PC-9 (cell line): ENCODE measurements around the gene TNFRSF4. TPM values are rescaled to one million over a fixed set of nuclear protein-coding genes. Genes with fewer than 3 reads are reported as not detected.
A peak's percentile ranks its signal among the peaks of the same experiment; 100 is the strongest.

Experiments
- BruUV-seq: library from RNA; stranded (reverse); fragments of 400-500 nt; replicated peaks from 2 replicates; lab custom pipeline; 2021; lab: Mats Ljungman, UMichigan
- CTCF ChIA-PET: fragments of 300-600 bp; sonication (Branson Sonifier 250); formaldehyde crosslinking; loops from one replicate; lab custom pipeline; 2022; ENCODE audit warnings: antibody characterized with exemption; lab: Charles Lee
- POLR2A ChIA-PET: fragments of 300-600 bp; sonication (Branson Sonifier 250); formaldehyde crosslinking; loops from one replicate; lab custom pipeline; 2022; ENCODE audit warnings: antibody characterized with exemption; ENCODE audit not compliant: unreplicated experiment; lab: Charles Lee
- DNase-seq, 2 experiments: peaks; one replicate each; pipeline versions ENCODE4 v3.0.0 to v3.0.0-alpha.2; 2015 to 2022; ENCODE audit warnings: mixed read lengths in 1 of 2
- H2AFZ ChIP-seq: fragments of 200-600 bp; sonication (generic); 2 replicates; pipeline ENCODE4 v1.8.1; 2017; ENCODE audit warnings: antibody characterized with exemption
- H3F3A ChIP-seq: fragments of 200-600 bp; sonication (generic); 2 replicates; pipeline ENCODE4 v1.8.1; 2017; ENCODE audit warnings: antibody characterized with exemption, mild to moderate bottlenecking, low read depth; ENCODE audit not compliant: insufficient read depth
- H3K27ac ChIP-seq: fragments of 200-600 bp; sonication (generic); 2 replicates; pipeline ENCODE4 v1.6.1; 2016; ENCODE audit warnings: mixed run types
- H3K27me3 ChIP-seq: fragments of 200-600 bp; sonication (generic); 2 replicates; pipeline ENCODE4 v1.6.1; 2016; ENCODE audit warnings: low read depth, mixed run types; ENCODE audit not compliant: insufficient read depth
- H3K36me3 ChIP-seq: fragments of 200-600 bp; sonication (generic); 2 replicates; pipeline ENCODE4 v1.6.1; 2016; ENCODE audit warnings: low read depth, mixed run types
- H3K4me1 ChIP-seq: fragments of 200-600 bp; sonication (generic); replicated peaks from 2 replicates; pipeline ENCODE4 v1.6.1; 2016; ENCODE audit warnings: mixed run types; ENCODE audit not compliant: insufficient read depth
- H3K4me2 ChIP-seq: fragments of 200-600 bp; sonication (generic); 2 replicates; pipeline ENCODE4 v1.6.1; 2017; ENCODE audit warnings: mixed run types
- H3K4me3 ChIP-seq: fragments of 200-600 bp; sonication (generic); 2 replicates; pipeline ENCODE4 v1.6.1; 2016; ENCODE audit warnings: mixed run types
- H3K79me2 ChIP-seq: fragments of 200-600 bp; sonication (generic); 2 replicates; pipeline ENCODE4 v1.6.1; 2017; ENCODE audit warnings: low read depth, mixed run types
- H3K9me2 ChIP-seq: fragments of 200-600 bp; sonication (generic); 2 replicates; pipeline ENCODE4 v1.8.1; 2017; ENCODE audit warnings: mild to moderate bottlenecking; ENCODE audit not compliant: insufficient read depth
- H3K9me3 ChIP-seq: fragments of 200-600 bp; sonication (generic); 2 replicates; pipeline ENCODE4 v1.8.1; 2016; ENCODE audit warnings: low read depth; ENCODE audit not compliant: insufficient read depth
- H4K20me1 ChIP-seq: fragments of 200-600 bp; sonication (generic); 2 replicates; pipeline ENCODE4 v1.8.1; 2017; ENCODE audit not compliant: insufficient read depth
- EZH2 ChIP-seq: fragments of 200-600 bp; sonication (generic); IDR thresholded peaks from 2 replicates; pipeline ENCODE4 v1.8.0; 2017; ENCODE audit warnings: antibody characterized with exemption, low read depth
- intact Hi-C: fragments of 100-400 bp; cut with micrococcal nuclease; formaldehyde crosslinking; loops from one replicate; pipeline ENCODE4 v1.10.0; 2022; ENCODE audit not compliant: unreplicated experiment
- total RNA-seq: library from RNA; stranded (reverse); gene quantifications from 2 replicates; pipeline ENCODE4 v1.2.3, GENCODE V29; 2021
- TF ChIP-seq, protein P1 (sequence below): fragments of 200-600 bp; sonication (generic); conservative IDR thresholded peaks from 2 replicates; pipeline ENCODE4 v1.6.1; 2017; ENCODE audit warnings: mixed run types, antibody characterized with exemption, mild to moderate bottlenecking, moderate library complexity

TNFRSF4 gene
- total RNA-seq, 1 experiment from 2014 or later = 0.20 TPM

DNA sequence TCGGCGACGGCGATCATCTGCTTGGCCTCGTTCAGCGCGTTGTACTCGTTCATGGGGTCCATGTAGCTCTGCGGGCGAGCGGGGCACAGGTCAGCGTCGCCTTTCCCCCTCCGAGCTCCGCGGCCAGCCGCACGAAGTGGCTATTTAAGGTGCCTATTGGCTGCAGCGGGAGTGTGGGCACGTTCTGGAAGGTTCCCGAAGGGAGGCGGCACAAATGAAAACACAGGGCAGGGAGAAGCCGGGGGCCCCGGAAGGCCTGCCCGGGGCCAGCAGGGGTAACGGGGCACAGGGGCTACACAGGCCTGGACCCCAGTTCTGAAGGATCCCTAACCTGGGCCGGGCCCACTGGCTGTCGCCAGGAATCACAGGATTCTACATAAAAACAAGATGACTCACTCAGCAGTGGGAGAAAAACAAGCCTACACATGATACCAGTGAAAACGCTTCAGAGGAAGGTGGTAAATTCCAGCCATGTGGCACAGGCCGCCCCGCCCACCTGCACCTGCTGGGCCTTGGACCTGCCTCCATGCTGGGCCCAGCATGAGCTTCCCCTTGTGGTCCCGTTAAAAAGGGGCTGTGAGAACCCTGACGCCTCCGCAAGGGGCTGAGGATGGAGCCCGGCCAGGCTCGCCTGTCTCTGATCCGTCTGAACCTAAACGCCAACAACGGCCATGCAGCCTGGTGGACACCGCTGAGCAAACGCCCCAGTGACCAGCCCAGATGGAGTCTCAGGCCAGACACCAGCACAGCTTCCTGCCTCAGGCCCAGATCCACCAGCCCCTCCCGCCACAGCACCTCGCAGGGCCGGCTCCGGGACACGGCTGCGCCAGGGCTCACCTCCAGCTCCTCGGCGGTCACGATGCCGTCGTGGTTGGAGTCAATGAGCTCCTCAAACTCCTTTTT lies 3.9 kb upstream of the TNFRSF4 start:
- no peak overlapping the region for H2AFZ ChIP-seq
- TF ChIP-seq, protein P1, sequence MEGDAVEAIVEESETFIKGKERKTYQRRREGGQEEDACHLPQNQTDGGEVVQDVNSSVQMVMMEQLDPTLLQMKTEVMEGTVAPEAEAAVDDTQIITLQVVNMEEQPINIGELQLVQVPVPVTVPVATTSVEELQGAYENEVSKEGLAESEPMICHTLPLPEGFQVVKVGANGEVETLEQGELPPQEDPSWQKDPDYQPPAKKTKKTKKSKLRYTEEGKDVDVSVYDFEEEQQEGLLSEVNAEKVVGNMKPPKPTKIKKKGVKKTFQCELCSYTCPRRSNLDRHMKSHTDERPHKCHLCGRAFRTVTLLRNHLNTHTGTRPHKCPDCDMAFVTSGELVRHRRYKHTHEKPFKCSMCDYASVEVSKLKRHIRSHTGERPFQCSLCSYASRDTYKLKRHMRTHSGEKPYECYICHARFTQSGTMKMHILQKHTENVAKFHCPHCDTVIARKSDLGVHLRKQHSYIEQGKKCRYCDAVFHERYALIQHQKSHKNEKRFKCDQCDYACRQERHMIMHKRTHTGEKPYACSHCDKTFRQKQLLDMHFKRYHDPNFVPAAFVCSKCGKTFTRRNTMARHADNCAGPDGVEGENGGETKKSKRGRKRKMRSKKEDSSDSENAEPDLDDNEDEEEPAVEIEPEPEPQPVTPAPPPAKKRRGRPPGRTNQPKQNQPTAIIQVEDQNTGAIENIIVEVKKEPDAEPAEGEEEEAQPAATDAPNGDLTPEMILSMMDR = no peak
- no peak for TF ChIP-seq EZH2
- H3K4me3 ChIP-seq = no peak overlapping the region
- H3K4me1 ChIP-seq = no peaks in the 10 kb centered on the region
- no peak for DNase-seq
- no peaks in the 10 kb centered on the region for H3K9me2 ChIP-seq
- ChIA-PET CTCF (no interaction called here), POLR2A (interaction anchor here (0.6 kb wide), 1 partner anchor 66 kb away, joined by 9 read pairs; no protein-coding TSS in a partner anchor)
- H3K4me2 ChIP-seq = no peak overlapping the region
- H4K20me1 ChIP-seq = peaks cover 4% of the 10 kb centered on the region; the same call in 1 of the 2 replicates
- no peak overlapping the region for H3K27ac ChIP-seq
- no peaks in the 10 kb centered on the region for H3K79me2 ChIP-seq
- intact Hi-C loops = no loop called here
- H3F3A ChIP-seq = peaks cover 6% of the 10 kb centered on the region
- H3K36me3 ChIP-seq = no peaks in the 10 kb centered on the region
- no peaks in the 10 kb centered on the region for H3K27me3 ChIP-seq
- BruUV-seq = no TSS peak
- H3K9me3 ChIP-seq = no peaks in the 10 kb centered on the region

DNA sequence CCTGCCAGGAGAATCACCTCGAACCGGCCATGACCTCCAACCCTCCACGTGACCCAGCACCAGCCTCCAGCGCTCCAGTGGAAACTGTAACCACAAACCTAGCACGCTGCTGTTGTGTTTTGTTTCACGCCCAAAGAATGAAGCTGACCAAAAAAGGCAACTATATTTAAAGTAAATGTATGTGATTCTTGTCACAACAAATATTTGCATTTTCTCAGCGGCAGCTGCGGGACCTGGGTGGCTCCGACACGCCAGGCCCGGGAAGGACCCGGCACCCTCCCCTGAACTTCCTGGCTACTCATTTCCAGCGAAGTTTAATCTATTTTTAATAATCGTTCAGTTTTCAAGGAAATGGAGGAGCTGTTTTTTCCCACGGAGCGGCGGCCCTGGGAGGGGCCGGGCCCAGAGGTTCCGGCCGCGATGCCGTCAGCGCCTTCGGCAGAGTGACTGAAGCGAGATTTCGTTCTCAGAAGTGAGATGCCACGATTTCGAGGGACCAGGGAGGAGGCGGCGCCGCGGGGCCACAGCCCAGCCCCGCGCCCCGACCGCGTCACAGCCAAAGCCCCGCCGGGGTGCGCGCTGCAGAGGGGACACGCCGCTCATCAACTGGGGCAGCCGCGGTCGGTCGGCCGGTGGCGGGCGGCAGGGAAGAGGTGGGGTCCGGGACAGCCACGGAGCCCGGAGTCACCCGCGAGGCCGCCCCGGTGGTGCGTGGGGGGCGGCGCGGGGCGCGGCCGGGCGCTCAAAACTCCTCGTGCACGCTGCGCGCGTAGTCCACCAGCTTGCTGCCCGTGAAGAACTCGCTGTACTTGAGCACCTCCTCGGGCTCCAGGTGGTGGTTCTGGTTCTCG lies 3.0 kb upstream of the TNFRSF4 start:
- Histone ChIP-seq H3K9me2 (no peaks in the 10 kb centered on the region), H3K36me3 (no peaks in the 10 kb centered on the region), H3K4me1 (no peaks in the 10 kb centered on the region), H2AFZ (no peak overlapping the region), H3K79me2 (no peaks in the 10 kb centered on the region), H3K4me3 (no peak overlapping the region), H3K4me2 (no peak overlapping the region), H3F3A (peaks cover 6% of the 10 kb centered on the region), H4K20me1 (peaks cover 4% of the 10 kb centered on the region; the same call in 1 of the 2 replicates), H3K27ac (no peak overlapping the region), H3K9me3 (no peaks in the 10 kb centered on the region), H3K27me3 (no peaks in the 10 kb centered on the region)
- CTCF ChIA-PET = no interaction called here
- TF ChIP-seq EZH2 = no peak
- TF ChIP-seq, protein P1 = no peak
- TSS peak; percentile 55 for BruUV-seq
- intact Hi-C loops = no loop called here
- DNase-seq = no peak
- POLR2A ChIA-PET = no interaction called here

DNA sequence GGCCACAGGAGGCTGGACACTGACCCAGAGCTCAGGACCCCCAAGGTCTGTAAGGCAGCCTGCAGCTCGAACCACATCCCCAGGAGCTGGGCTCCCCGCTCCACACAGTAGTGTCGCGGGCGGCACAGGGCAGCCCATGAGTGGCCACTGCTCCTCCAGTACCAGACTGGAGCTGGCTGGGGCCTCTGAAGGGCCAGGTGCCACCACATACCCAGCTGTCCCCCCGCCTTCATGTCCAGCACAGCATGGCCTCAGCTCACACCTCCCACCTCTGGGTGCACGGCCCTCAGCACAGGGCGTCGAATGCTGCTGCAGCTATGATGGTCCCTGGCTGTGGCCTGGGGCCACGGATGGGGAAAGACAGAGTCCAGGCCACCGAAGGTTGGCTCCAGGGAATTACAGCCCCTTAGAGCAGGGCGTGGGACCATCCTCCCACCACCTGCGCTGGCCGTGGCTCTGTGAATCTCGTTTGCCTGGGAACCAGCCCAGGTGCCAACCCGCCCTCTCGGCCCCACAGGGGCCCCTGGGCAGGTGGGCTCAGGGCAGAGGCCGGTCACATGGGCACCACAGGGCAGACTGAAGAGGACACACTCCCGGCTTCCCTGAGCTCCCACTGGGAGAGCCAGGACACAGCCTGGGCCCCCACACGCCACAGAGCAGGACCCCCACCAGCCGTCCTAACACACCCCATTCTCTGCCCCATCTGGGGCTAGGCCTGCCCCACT lies 2.1 kb upstream of the TNFRSF4 start:
- ChIA-PET POLR2A (no interaction called here), CTCF (no interaction called here)
- no peaks in the 10 kb centered on the region for H3K27me3 ChIP-seq
- no peak for TF ChIP-seq EZH2
- TF ChIP-seq, protein P1 = no peak
- no peak for DNase-seq
- H3K4me1 ChIP-seq = no peaks in the 10 kb centered on the region
- no peak overlapping the region for H3K4me3 ChIP-seq
- no peaks in the 10 kb centered on the region for H3K79me2 ChIP-seq
- H3K4me2 ChIP-seq = no peak overlapping the region
- H3K27ac ChIP-seq = no peak overlapping the region
- H3K36me3 ChIP-seq = no peaks in the 10 kb centered on the region
- H3K9me3 ChIP-seq = no peaks in the 10 kb centered on the region
- H2AFZ ChIP-seq = no peak overlapping the region
- peaks cover 4% of the 10 kb centered on the region; the same call in 1 of the 2 replicates for H4K20me1 ChIP-seq
- no peaks in the 10 kb centered on the region for H3K9me2 ChIP-seq
- intact Hi-C loops = no loop called here
- peaks cover 6% of the 10 kb centered on the region for H3F3A ChIP-seq
- BruUV-seq = no TSS peak
